Kidney (tissue), 14 donors: ENCODE measurements around the gene NCOA3. TPM values are rescaled to one million over a fixed set of nuclear protein-coding genes. Genes with fewer than 3 reads are reported as not detected.

ENCODE experiments used
- DNase-seq, 5 donors: peaks; one replicate each; pipeline ENCODE4 v3.0.0-alpha.2; 2013 to 2020
- FAIRE-seq: peaks from 2 replicates; lab custom pipeline; 2012; peaks lifted over from hg19 to GRCh38; lab: Jason Lieb, UNC
- H3K27ac ChIP-seq, 2 donors: one replicate each; pipeline ENCODE4 v1.7.0; 2013; ENCODE audit warnings: low read depth in 2 of 2, low read length in 2 of 2, inconsistent platforms in 1 of 2
- H3K27me3 ChIP-seq: one replicate; pipeline ENCODE4 v1.7.1; 2013; ENCODE audit warnings: low read length, inconsistent platforms; ENCODE audit not compliant: control insufficient read depth, insufficient read depth
- H3K36me3 ChIP-seq, 3 donors: one replicate each; pipeline versions ENCODE4 v1.7.0 to v1.7.1; 2013; ENCODE audit warnings: low read length in 3 of 3, control low read depth in 1 of 3, inconsistent platforms in 1 of 3; ENCODE audit not compliant: insufficient read depth in 3 of 3, control insufficient read depth in 2 of 3
- H3K4me1 ChIP-seq, 3 donors: one replicate each; pipeline versions ENCODE4 v1.7.0 to v1.7.1; 2013; ENCODE audit warnings: low read length in 3 of 3, inconsistent platforms in 1 of 3, low read depth in 1 of 3; ENCODE audit not compliant: control insufficient read depth in 2 of 3, insufficient read depth in 2 of 3
- H3K4me3 ChIP-seq, 3 donors: one replicate each; pipeline versions ENCODE4 v1.7.0 to v1.8.1; 2013; ENCODE audit warnings: low read length in 3 of 3, control low read depth in 1 of 3, inconsistent platforms in 1 of 3
- H3K9ac ChIP-seq, 3 donors: one replicate each; pipeline versions ENCODE4 v1.7.0 to v1.7.1; 2013; ENCODE audit warnings: low read length in 3 of 3, control low read depth in 1 of 3, inconsistent platforms in 1 of 3
- H3K9me3 ChIP-seq, 3 donors: one replicate each; pipeline versions ENCODE4 v1.7.0 to v1.7.1; 2013; ENCODE audit warnings: low read length in 3 of 3, control low read depth in 1 of 3, inconsistent platforms in 1 of 3; ENCODE audit not compliant: control insufficient read depth in 2 of 3, insufficient read depth in 1 of 3
- CTCF ChIP-seq: IDR thresholded peaks from 3 replicates; pipeline ENCODE4 v1.5.1; 2012; ENCODE audit warnings: mild to moderate bottlenecking, moderate library complexity, borderline replicate concordance; ENCODE audit not compliant: insufficient read depth; ENCODE audit errors: extremely low read depth
- intact Hi-C: fragments of 100-400 bp; cut with DNase I; formaldehyde crosslinking; loops from one replicate; pipeline ENCODE4 v1.11.1; 2022
- polyA plus RNA-seq: library from polyadenylated mRNA; stranded (reverse); fragments of 350-450 nt; fragmentation: Illumina TruSeq; extraction: RNeasy Lipid Tissue Mini Kit (QIAGEN cat#74804); gene quantifications from one replicate; pipeline ENCODE4 v1.2.3, GENCODE V29; 2014; ENCODE audit warnings: low read depth, low replicate concordance; ENCODE audit not compliant: insufficient read depth
- total RNA-seq: library from RNA; stranded (reverse); fragmentation: NEBNext Ultra II Directional; extraction: Animal tissue kit (Norgen Biotek cat#: 25700); gene quantifications from one replicate; pipeline ENCODE4 v1.2.1, GENCODE V29; 2021
- donor health status: control.
- donor health status: control.
- donor health status: control.
- donor health status: control.
- donor health status: control.
- donor health status: DM: yes; HTN: yes; CAD: no.
- donor health status: Normal renal cell carcinoma (clear cell type).

NCOA3 gene
- total and polyA plus RNA-seq, 2 donors from 2014 or later, result 4.9 to 38.8 TPM

- H3K9me3 ChIP-seq, result no peaks in the 10 kb centered on the region
- H3K4me3 ChIP-seq, result no peak overlapping the region
- DNase-seq (peak in 1 of 5 donors; percentile 21), FAIRE-seq (no peak)
- H3K27me3 ChIP-seq, result no peaks in the 10 kb centered on the region
- intact Hi-C loops, result no loop called here
- H3K27ac ChIP-seq, result no peak overlapping the region
- H3K36me3 ChIP-seq, result no peaks in the 10 kb centered on the region
- TF ChIP-seq CTCF, result no peak
- H3K9ac ChIP-seq, result no peak overlapping the region
- H3K4me1 ChIP-seq, result peaks cover 0 to 4% (median 0%) of the 10 kb centered on the region in 3 donors
These were observed 175.4 kb downstream of the NCOA3 start for GRCh38 chr20:47676912-47677634.

GRCh38 chr20:47677635-47678453, 176.2 kb downstream of the NCOA3 start:
- intact Hi-C loops, result no loop called here
- no peak for FAIRE-seq
- Histone ChIP-seq H3K36me3 (no peaks in the 10 kb centered on the region), H3K27me3 (no peaks in the 10 kb centered on the region), H3K27ac (no peak overlapping the region), H3K4me1 (peaks cover 0 to 8% (median 0%) of the 10 kb centered on the region in 3 donors), H3K9ac (no peak overlapping the region), H3K9me3 (no peaks in the 10 kb centered on the region), H3K4me3 (no peak overlapping the region)
- peak; percentile 73 for TF ChIP-seq CTCF
- peak; percentile 57 to 86 (median 77) for DNase-seq

DNA sequence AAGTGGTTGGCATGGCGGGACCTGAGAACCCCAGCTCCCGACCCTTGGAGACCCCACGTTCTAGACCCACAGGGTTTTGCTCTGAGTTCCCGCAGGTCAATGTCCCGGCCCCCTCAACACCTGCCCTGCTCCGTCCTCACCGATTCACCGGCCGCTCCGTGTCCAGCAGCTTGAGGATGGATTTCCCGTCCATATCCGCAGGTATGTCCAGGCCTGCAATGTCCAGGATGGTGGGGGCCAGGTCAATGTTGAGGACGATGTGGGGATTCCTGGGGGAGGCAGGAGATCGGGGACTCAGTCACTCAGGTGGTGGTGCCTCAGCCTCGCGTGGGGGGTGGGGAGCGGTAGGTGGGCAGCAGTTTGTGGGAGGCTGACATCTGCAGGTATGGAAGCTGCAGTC, 176.8 kb downstream of the NCOA3 start:
- H3K27ac ChIP-seq, result no peak overlapping the region
- H3K36me3 ChIP-seq, result no peaks in the 10 kb centered on the region
- intact Hi-C loops, result no loop called here
- no peak for TF ChIP-seq CTCF
- H3K4me1 ChIP-seq, result peaks cover 0 to 8% (median 0%) of the 10 kb centered on the region in 3 donors
- H3K27me3 ChIP-seq, result no peaks in the 10 kb centered on the region
- no peak for FAIRE-seq
- no peak overlapping the region for H3K4me3 ChIP-seq
- H3K9ac ChIP-seq, result no peak overlapping the region
- peak in 1 of 5 donors; percentile 55 for DNase-seq
- no peaks in the 10 kb centered on the region for H3K9me3 ChIP-seq
